GM19452 (cell line): ENCODE data around the gene DDX18.

Source experiments
- ATAC-seq: cut with Tn5 transposase; IDR thresholded peaks from one replicate; pipeline ENCODE4 v1.9.1; 2021; ENCODE audit not compliant: unreplicated experiment

DDX18 gene

GRCh38 chr2:117833911-117834310, 19.4 kb downstream of the DDX18 start:
- no peak for ATAC-seq

GRCh38 chr2:117834992-117835391, 20.5 kb downstream of the DDX18 start:
- no peak for ATAC-seq

- peak; percentile 83 for ATAC-seq
These were observed 21.7 kb downstream of the DDX18 start for GRCh38 chr2:117835990-117836760.

GRCh38 chr2:117845304-117845703, 30.8 kb downstream of the DDX18 start:
- no peak for ATAC-seq

- ATAC-seq = no peak
These were observed 35.5 kb downstream of the DDX18 start for GRCh38 chr2:117850015-117850414.

- no peak for ATAC-seq
These were observed 36.0 kb downstream of the DDX18 start for GRCh38 chr2:117850461-117850860.

GRCh38 chr2:117851969-117852368, 37.5 kb downstream of the DDX18 start:
- no peak for ATAC-seq

DNA sequence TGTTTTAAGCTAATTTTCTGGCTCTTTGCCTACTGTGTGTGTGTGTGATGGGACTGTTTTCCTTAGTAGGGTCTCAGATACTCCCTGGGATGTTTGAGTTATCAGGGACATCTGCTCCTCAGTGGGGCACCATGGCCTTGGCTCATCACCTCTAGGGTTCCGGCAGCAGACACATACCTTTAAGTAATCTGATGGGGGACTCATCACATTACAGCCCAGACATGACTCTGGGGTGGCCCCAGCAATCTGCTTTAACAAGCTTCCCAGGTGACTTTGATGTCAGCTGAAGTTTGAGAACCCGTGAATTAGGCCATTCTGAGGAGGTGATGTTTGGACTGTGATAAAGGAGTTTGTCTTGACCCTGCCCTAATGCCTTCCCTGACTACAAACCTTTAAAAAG, 38.8 kb downstream of the DDX18 start:
- ATAC-seq = no peak

GRCh38 chr2:117853873-117854272, 39.4 kb downstream of the DDX18 start:
- no peak for ATAC-seq

DNA sequence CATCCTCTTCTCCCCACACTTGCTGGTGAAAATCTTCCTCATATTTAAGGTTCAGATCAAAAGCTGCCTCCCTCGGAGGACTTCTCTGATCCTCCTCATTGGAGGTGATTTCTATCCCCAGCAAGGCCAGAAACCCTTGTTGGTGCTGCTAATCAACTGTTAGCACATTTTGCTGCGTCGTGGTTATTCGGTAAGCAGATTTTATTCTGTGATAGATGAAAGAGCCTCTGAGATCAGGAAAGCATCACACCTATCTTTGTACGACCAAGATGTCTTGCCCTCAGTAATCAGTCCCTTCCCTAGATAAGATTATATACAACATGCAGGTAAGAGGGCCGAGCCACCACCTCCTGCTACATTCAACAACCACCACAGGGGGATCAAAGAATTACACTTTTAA, 40.1 kb downstream of the DDX18 start:
- no peak for ATAC-seq

- ATAC-seq = no peak
These were observed 41.4 kb downstream of the DDX18 start for GRCh38 chr2:117855886-117856285.

GRCh38 chr2:117856415-117857210, 42.1 kb downstream of the DDX18 start:
- ATAC-seq = no peak

DNA sequence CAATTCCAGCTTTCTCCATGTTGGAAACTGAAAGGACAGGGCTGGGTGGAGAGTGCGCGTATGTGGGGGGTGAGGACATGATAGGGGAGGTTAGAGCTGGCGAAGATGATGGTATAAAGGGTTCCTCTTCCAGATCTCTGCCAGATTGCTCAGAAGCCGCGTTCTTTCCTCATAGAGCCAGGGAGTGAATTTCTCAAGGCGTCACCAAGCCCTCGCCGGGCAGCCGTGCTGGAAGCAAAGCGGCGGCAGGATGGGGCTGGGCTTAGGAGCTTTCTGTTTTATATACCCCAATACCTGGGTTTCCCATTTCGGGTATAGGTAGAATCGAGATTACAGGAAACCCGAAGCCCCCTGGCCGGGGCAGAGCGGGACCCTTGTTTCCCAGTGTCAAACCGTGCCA, 43.8 kb downstream of the DDX18 start:
- ATAC-seq = no peak

GRCh38 chr2:117858892-117859531, 44.5 kb downstream of the DDX18 start:
- ATAC-seq = no peak

DNA sequence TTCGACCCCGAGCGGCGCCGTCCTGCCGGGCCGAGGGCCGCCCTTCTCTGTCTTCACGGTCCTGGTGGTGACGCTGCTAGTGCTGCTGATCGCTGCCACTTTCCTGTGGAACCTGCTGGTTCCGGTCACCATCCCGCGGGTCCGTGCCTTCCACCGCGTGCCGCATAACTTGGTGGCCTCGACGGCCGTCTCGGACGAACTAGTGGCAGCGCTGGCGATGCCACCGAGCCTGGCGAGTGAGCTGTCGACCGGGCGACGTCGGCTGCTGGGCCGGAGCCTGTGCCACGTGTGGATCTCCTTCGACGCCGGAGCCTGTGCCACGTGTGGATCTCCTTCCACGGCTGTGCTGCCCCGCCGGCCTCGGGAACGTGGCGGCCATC, 45.0 kb downstream of the DDX18 start:
- ATAC-seq = no peak

DNA sequence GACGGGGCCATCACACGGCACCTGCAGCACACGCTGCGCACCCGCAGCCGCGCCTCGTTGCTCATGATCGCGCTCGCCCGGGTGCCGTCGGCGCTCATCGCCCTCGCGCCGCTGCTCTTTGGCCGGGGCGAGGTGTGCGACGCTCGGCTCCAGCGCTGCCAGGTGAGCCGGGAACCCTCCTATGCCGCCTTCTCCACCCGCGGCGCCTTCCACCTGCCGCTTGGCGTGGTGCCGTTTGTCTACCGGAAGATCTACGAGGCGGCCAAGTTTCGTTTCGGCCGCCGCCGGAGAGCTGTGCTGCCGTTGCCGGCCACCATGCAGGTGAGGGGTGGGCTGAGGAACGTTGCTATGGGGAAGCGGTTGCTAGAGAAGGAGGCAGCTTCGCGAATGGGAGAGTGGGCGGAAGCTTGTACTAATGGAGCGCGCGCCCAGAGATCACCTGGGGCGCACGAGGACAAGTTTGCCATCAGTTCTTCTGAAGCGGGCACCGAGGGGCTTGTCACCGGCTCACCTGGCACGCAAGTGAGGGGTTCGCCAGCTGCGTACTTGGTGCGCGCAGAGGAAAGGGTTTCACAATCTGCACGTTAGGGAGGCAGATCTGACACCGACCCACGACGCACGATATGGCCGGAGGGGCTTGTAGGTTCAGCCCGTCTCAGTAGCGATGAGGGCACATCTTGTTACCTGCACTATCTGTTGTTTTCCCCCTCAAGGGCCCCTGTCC, 45.6 kb downstream of the DDX18 start:
- no peak for ATAC-seq

DNA sequence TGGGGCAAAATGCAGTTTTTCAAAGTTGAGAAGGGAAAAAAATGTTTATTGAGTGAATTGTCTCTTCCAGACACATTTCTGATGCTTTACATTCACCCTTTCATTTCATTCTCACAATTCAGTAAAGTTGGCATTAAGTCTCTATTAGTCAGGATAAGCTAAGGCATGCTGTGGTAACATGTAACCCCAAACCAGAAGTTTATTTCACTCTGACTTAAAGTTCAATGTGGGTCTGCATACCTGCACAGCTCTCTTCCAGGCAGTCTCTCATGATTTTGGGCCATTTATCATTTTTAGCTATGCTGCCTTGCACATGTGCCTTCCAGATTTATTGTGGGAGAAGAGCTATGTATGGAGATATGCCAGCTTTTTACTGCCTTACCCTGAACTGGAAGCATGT, 48.0 kb downstream of the DDX18 start:
- no peak for ATAC-seq

GRCh38 chr2:117875786-117876185, 61.3 kb downstream of the DDX18 start:
- ATAC-seq = no peak

- no peak for ATAC-seq
These were observed 64.5 kb downstream of the DDX18 start for GRCh38 chr2:117879003-117879402.
